ENCODE results near the gene HMGCS2. TPM values are rescaled to one million over a fixed set of nuclear protein-coding genes. Genes with fewer than 3 reads are reported as not detected.

The HMGCS2 gene
- total RNA-seq, 1 experiment from 2014 or later = not detected

Other genes with a start within 250 kb of the HMGCS2 start
- 6.2 and 7.6 TPM in 2 replicates for gene ZNF697, start 120.6 kb downstream of the HMGCS2 start, total RNA-seq (2014; rRNA removed; shearing (Covaris generic))
- 148 and 160 TPM in 2 replicates for gene PHGDH, start 57.0 kb downstream of the HMGCS2 start, total RNA-seq (2014; rRNA removed; shearing (Covaris generic))
- 0.08 TPM in 1 of 2 replicates, not detected in the other for gene REG4, start 42.6 kb upstream of the HMGCS2 start, total RNA-seq (2014; rRNA removed; shearing (Covaris generic))
- gene ADAM30, start 127.6 kb upstream of the HMGCS2 start, total RNA-seq (2014; rRNA removed; shearing (Covaris generic)) = not detected in 2 replicates